Measurements from ENCODE around the gene NKD1.

The NKD1 gene

DNA sequence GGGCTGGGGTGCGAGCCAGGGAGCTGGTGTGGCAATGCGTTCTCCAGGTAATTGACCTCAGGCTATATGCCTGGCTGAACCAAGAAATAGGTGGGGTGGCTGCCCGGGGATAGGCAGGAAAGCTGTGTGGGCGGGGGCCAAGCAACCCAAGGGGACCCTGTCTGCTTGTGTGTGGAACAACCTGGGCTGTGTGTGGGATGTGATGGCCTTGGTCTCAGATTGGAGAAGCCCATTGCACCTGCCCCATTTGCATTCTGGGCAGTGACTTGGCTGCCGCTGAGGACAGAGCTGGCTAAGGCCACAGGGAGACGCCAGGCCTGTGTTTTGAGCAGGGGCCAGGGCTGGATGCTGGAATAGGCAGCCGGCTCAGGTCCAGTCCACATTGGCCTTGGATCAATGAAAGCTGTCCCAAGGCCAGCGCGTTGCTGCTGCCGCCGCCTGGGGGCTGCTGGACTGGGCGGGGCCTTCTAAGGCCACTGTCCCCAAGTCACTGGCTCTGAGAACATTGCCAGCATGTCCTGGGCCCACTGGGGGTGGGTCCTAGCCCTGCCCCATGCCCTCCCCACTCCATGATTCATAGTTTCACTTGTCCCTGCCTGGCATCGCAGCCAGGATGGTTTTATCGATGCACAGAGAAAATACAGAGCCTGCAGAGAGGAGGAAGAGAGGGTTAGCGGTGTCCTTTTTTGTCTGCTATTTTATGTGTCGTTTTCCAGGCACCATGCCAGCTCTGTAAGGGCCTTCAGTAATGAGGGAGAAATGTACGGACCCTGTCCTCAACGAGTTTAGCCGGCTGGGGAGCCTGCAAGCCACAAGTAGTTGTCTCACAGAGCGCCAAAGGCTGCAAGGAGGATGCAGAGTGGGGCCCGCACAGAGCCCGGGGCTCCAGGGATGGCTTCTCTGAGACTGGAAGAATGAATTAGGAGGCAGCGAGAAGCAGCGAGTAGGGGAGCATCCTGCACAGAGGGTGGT is 43.9 kb downstream of the NKD1 start:
- no peaks in the 10 kb centered on the region for H3K36me3 ChIP-seq (ENCODE audit: insufficient read depth, low read length)
- H3K9ac ChIP-seq (ENCODE audit: low read length) = no peak overlapping the region
- no peaks in the 10 kb centered on the region for H3K9me3 ChIP-seq (ENCODE audit: low read length)
- peak overlapping the region in 1 of 2 donors; percentile 45 for H3K4me3 ChIP-seq (ENCODE audit: low read depth in 1 of 2, low read length in 2 of 2)
- H3K27ac ChIP-seq (ENCODE audit: low read depth, low read length) = peak overlapping the region; percentile 54
- peaks cover 37% of the 10 kb centered on the region for H3K4me1 ChIP-seq (ENCODE audit: insufficient read depth, low read length)
- no peaks in the 10 kb centered on the region for H3K27me3 ChIP-seq (ENCODE audit: control insufficient read depth in 1 of 2, insufficient read depth in 2 of 2, low read length in 2 of 2)

DNA sequence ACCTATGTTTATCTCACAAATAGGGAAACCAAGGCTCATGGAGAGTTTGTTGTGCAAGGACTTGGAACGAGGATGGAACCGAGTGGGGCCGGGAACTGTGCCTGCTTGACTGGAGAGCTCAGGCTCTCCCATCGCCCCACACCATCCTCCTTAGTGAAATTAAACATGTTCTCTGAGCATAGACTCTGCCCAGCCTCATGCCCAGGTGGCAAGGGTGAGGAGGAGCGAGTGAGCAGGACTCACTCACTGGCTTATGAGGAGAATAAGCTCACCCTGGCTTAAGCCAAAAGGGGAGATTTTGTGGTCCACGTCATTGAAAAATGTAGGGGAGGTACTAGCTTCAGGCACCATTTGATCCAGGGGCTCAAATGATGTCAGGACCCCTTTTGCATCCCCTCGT is 44.8 kb downstream of the NKD1 start:
- no peaks in the 10 kb centered on the region for H3K36me3 ChIP-seq (ENCODE audit: insufficient read depth, low read length)
- H3K27ac ChIP-seq (ENCODE audit: low read depth, low read length) = peak overlapping the region; percentile 54
- H3K9me3 ChIP-seq (ENCODE audit: low read length) = no peaks in the 10 kb centered on the region
- H3K4me3 ChIP-seq (ENCODE audit: low read depth in 1 of 2, low read length in 2 of 2) = peak overlapping the region in 1 of 2 donors; percentile 45
- H3K27me3 ChIP-seq (ENCODE audit: control insufficient read depth in 1 of 2, insufficient read depth in 2 of 2, low read length in 2 of 2) = no peaks in the 10 kb centered on the region
- no peak overlapping the region for H3K9ac ChIP-seq (ENCODE audit: low read length)
- peaks cover 37% of the 10 kb centered on the region for H3K4me1 ChIP-seq (ENCODE audit: insufficient read depth, low read length)

DNA sequence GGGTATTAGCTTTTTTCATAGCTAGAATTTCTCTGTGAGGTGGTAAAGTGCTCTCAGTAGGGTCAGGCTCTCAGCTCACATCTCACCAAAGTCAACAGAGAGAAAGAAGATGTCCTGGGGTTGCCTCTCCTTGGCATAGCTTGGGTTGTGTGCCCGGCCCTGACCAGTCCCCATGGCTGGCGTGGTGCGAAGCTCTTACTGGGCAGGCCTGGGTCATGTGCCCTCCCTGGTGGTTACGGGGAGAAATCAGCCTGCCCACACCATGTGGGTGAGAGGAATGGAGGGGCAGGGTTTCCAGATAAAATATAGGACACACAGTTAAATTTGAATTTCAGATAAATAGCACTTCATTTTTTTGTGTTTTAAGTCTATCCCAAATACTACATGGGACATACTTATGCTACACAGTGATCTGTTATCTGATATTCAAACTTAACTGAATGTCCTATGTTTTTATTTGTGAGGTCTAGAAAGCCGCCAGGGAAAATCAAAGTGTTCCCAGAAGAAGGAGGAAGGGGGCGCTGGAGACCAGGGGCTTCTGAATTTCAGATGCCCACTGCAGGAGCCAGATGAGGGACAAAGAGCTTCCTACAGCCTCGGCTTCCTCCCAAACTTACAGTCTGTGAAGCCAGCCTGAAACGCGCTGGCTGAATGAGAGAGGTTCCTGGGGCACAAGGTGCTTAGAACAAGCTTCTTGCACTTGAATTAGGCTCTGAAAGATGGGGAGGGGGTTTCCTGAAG is 45.4 kb downstream of the NKD1 start:
- no peaks in the 10 kb centered on the region for H3K36me3 ChIP-seq (ENCODE audit: insufficient read depth, low read length)
- no peaks in the 10 kb centered on the region for H3K27me3 ChIP-seq (ENCODE audit: control insufficient read depth in 1 of 2, insufficient read depth in 2 of 2, low read length in 2 of 2)
- peak overlapping the region; percentile 54 for H3K27ac ChIP-seq (ENCODE audit: low read depth, low read length)
- H3K9ac ChIP-seq (ENCODE audit: low read length) = no peak overlapping the region
- peaks cover 41% of the 10 kb centered on the region for H3K4me1 ChIP-seq (ENCODE audit: insufficient read depth, low read length)
- H3K4me3 ChIP-seq (ENCODE audit: low read depth in 1 of 2, low read length in 2 of 2) = no peak overlapping the region
- no peaks in the 10 kb centered on the region for H3K9me3 ChIP-seq (ENCODE audit: low read length)

DNA sequence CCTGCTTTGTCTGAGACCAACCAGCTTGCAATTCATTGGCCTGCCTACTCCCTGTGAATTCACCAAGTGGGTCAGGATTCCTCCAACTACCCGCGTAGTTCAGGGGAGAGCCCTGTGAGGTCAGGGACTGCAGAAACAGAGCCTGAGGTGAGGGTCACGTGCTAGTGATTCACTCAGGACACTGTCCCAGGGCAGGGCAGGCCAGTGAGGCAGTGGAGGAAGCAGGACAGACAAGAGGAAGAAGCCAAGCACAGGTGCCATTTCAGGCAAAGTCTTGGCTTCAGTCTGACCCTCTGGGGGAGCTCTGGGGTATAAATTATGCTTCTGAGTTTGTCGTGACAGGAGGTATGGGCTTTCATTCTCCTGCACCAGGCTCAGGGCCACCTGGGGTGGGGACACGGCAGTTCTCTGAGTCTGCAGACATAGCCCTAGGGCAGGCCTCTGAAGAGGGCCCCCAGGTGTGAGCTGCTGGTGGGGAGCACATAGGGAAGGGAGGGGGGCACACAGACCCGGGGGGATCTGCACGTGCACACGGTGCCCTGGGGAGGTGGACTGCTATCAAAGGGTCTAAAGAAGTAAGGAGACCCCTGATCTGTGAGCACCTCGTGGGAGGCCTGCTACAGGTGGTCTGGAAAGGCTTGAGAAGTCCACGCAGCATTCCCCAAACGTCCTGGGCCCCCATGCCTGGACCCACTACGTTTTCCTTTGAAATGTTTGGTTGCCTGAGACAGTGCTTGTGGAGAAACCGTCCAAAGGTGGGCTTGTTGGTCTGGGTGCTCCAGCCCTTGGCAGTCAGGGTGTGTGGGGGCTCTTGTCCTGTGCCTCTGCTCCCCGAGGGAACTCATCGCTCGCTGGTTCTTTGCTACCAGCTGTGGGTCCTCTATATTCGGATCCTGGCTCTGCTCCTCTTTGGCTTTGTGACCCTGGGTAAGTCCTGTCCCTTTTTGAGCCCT is 46.4 kb downstream of the NKD1 start:
- H3K27me3 ChIP-seq (ENCODE audit: control insufficient read depth in 1 of 2, insufficient read depth in 2 of 2, low read length in 2 of 2) = no peaks in the 10 kb centered on the region
- no peaks in the 10 kb centered on the region for H3K9me3 ChIP-seq (ENCODE audit: low read length)
- no peaks in the 10 kb centered on the region for H3K36me3 ChIP-seq (ENCODE audit: insufficient read depth, low read length)
- H3K9ac ChIP-seq (ENCODE audit: low read length) = no peak overlapping the region
- H3K4me3 ChIP-seq (ENCODE audit: low read depth in 1 of 2, low read length in 2 of 2) = no peak overlapping the region
- H3K4me1 ChIP-seq (ENCODE audit: insufficient read depth, low read length) = peaks cover 51% of the 10 kb centered on the region
- peak overlapping the region; percentile 54 for H3K27ac ChIP-seq (ENCODE audit: low read depth, low read length)

DNA sequence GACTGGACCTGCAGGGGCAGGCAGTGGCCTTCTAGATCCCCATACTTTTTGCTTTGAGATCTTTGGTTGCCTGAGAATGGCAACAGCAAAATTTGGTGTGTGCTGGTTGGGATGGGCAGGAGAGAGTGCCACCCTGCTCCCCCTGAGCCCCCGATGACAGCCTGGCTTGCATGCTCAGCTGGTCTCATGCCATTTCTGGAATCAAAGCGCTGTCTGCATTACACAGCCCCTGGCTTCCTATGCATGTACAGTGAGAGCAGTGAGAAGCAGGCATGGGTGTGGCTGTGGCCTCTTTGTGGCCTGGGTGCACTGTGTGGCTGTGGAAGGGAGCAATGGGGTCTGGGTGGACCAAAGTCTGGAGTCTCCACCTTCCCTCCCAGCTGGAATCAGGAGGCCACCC is 47.7 kb downstream of the NKD1 start:
- Histone ChIP-seq H3K27me3 (ENCODE audit: control insufficient read depth in 1 of 2, insufficient read depth in 2 of 2, low read length in 2 of 2) (no peaks in the 10 kb centered on the region), H3K4me3 (ENCODE audit: low read depth in 1 of 2, low read length in 2 of 2) (no peak overlapping the region), H3K9me3 (ENCODE audit: low read length) (no peaks in the 10 kb centered on the region), H3K27ac (ENCODE audit: low read depth, low read length) (no peak overlapping the region), H3K4me1 (ENCODE audit: insufficient read depth, low read length) (peaks cover 64% of the 10 kb centered on the region), H3K9ac (ENCODE audit: low read length) (no peak overlapping the region), H3K36me3 (ENCODE audit: insufficient read depth, low read length) (no peaks in the 10 kb centered on the region)

DNA sequence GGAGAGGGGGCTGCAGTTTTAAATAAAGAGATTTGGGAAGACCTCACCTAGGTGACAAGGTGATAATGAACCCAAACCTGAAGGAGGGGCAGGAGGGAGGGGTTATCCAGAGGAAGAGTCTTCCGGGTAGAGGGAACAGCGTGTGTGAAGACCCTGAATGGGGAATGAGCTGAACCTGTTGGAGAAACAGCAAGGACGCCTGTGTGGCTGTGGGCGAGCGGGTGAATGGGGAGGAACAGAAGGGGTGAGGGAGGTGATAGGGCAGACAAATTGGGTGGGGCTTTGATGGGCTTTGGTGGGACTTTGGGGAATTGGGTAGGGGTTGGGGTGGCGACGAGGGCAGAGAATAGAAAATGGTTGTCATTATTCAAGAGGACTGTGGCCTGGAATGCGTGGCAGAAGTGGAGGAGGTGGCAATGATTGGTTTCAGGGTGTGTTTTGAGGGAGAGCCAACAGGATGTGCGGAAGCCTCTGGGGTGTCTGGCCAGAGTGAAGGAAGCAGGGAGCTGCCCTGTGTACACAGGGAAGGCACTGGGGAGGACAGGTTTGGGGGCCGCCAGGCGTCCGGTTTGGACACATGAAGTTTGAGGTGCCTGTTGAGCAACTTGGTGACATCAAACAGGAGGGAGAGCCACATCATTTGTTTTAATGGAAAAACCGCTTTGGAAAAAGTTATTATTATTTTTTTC is 48.7 kb downstream of the NKD1 start:
- H3K9me3 ChIP-seq (ENCODE audit: low read length) = no peaks in the 10 kb centered on the region
- peaks cover 66% of the 10 kb centered on the region for H3K4me1 ChIP-seq (ENCODE audit: insufficient read depth, low read length)
- no peaks in the 10 kb centered on the region for H3K36me3 ChIP-seq (ENCODE audit: insufficient read depth, low read length)
- no peak overlapping the region for H3K4me3 ChIP-seq (ENCODE audit: low read depth in 1 of 2, low read length in 2 of 2)
- H3K27me3 ChIP-seq (ENCODE audit: control insufficient read depth in 1 of 2, insufficient read depth in 2 of 2, low read length in 2 of 2) = no peaks in the 10 kb centered on the region
- H3K9ac ChIP-seq (ENCODE audit: low read length) = no peak overlapping the region
- H3K27ac ChIP-seq (ENCODE audit: low read depth, low read length) = no peak overlapping the region

DNA sequence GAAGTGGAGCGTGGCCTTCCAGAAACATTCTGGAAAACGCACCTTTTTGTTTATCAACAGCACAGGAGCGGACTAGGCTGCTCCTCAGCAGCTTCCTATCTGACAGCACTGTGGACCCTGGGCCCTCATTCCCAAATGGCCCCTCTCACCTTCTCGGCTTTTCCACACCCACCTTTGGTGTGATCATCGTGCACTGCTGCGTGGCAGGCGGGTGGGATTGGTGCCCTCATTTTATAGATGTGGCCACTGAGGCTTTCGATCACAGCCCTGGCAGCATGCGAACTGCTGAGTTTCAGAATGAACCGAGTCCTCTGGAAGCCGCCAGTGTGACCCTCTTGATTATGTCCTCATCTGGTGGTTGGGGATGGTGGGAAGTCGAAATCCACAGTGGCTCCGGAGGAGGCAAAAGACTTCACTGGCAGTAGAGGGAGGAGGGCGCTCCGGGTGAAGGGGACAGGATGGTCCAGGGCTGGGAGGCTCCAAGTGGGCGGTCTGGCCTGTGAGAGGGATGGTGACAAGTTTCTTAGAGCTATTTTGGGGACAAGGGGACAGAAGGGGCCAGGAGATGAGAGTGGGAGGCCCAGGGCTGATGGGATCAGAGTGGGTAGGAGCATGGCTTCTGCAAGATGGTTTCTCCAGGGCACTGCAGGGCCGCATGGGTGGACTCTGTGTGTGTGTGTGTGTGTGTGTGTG is 49.5 kb downstream of the NKD1 start:
- Histone ChIP-seq H3K27ac (ENCODE audit: low read depth, low read length) (no peak overlapping the region), H3K4me1 (ENCODE audit: insufficient read depth, low read length) (peaks cover 66% of the 10 kb centered on the region), H3K4me3 (ENCODE audit: low read depth in 1 of 2, low read length in 2 of 2) (no peak overlapping the region), H3K36me3 (ENCODE audit: insufficient read depth, low read length) (no peaks in the 10 kb centered on the region), H3K9ac (ENCODE audit: low read length) (no peak overlapping the region), H3K27me3 (ENCODE audit: control insufficient read depth in 1 of 2, insufficient read depth in 2 of 2, low read length in 2 of 2) (no peaks in the 10 kb centered on the region), H3K9me3 (ENCODE audit: low read length) (no peaks in the 10 kb centered on the region)

DNA sequence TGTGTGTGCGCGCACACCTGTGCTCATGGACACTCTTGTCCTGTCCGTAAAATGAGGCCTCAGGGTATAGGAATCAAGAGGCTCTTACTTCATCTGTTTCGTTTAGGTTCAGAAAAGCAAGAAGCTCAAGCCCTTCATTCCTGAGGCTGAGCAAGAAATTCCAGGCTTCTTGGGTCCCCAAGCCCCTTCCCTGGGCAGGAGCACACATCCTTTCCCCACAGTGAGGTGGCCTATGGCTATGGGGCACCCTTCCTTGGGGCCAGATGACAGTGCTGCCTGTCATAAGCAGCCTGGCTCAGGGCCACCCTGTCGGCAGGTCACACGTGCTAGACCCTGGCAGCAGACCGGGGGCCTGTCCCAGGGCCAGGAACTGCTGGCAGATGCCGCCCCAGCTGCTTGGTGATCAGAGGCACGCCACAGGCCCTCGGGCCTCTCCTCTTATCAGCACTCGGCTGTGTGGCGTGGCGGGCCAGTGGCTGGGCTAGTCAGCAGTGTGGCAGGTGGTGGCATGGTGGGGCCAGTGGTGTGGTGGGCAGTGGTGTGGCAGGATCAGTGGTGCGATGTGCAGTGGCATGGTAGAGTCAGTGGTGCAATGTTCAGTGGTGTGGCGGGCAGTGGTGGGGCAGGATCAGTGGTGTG is 50.2 kb downstream of the NKD1 start:
- Histone ChIP-seq H3K4me1 (ENCODE audit: insufficient read depth, low read length) (peaks cover 66% of the 10 kb centered on the region), H3K27me3 (ENCODE audit: control insufficient read depth in 1 of 2, insufficient read depth in 2 of 2, low read length in 2 of 2) (no peaks in the 10 kb centered on the region), H3K9me3 (ENCODE audit: low read length) (no peaks in the 10 kb centered on the region), H3K36me3 (ENCODE audit: insufficient read depth, low read length) (no peaks in the 10 kb centered on the region), H3K27ac (ENCODE audit: low read depth, low read length) (no peak overlapping the region), H3K9ac (ENCODE audit: low read length) (no peak overlapping the region), H3K4me3 (ENCODE audit: low read depth in 1 of 2, low read length in 2 of 2) (no peak overlapping the region)

DNA sequence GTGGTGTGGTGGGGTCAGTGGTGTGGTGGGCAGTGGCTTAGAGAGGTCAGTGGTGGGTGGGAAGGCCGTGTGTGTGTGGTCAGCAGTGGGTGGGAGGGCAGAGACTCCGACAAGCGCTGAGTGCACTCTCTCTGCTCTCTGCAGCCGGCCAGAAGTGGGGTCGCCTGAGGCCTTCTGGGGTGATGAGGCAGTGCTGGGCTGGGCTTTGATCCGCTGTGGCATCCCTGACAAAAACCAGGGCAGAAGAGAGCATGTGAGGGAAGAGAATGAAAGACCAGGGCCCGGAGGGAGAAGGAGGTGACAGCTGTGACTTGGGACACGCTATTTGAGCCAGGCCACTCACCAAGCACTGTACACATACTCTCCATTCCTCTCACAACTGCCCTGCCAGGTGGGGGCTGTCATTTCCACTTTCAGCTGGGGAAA is 50.8 kb downstream of the NKD1 start:
- no peak overlapping the region for H3K4me3 ChIP-seq (ENCODE audit: low read depth in 1 of 2, low read length in 2 of 2)
- no peak overlapping the region for H3K9ac ChIP-seq (ENCODE audit: low read length)
- no peaks in the 10 kb centered on the region for H3K9me3 ChIP-seq (ENCODE audit: low read length)
- peaks cover 66% of the 10 kb centered on the region for H3K4me1 ChIP-seq (ENCODE audit: insufficient read depth, low read length)
- H3K27me3 ChIP-seq (ENCODE audit: control insufficient read depth in 1 of 2, insufficient read depth in 2 of 2, low read length in 2 of 2) = no peaks in the 10 kb centered on the region
- no peaks in the 10 kb centered on the region for H3K36me3 ChIP-seq (ENCODE audit: insufficient read depth, low read length)
- no peak overlapping the region for H3K27ac ChIP-seq (ENCODE audit: low read depth, low read length)

DNA sequence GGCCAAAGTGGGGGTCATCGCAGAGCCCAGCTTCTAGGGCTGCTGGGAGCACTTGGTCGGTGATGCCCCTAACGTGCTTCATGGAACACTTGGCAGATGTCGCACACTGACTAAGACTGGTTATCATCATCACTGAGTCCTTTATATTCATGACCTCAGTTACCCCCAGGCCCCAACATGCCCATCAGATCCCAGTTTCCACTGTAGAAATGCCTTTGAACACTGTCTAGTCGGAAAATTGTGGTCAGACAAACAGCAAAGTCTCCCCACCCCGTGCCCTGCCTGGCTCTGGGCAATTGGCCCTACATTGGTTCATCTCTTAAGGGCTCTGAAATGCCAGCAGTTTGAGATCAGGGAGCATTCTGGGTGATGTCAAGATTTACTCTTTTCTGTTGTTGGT is 51.3 kb downstream of the NKD1 start:
- Histone ChIP-seq H3K27ac (ENCODE audit: low read depth, low read length) (peak overlapping the region; percentile 19), H3K27me3 (ENCODE audit: control insufficient read depth in 1 of 2, insufficient read depth in 2 of 2, low read length in 2 of 2) (no peaks in the 10 kb centered on the region), H3K36me3 (ENCODE audit: insufficient read depth, low read length) (no peaks in the 10 kb centered on the region), H3K9me3 (ENCODE audit: low read length) (no peaks in the 10 kb centered on the region), H3K4me3 (ENCODE audit: low read depth in 1 of 2, low read length in 2 of 2) (no peak overlapping the region), H3K9ac (ENCODE audit: low read length) (no peak overlapping the region), H3K4me1 (ENCODE audit: insufficient read depth, low read length) (peaks cover 66% of the 10 kb centered on the region)
